GM12892 (cell line): ENCODE data around the gene DNAJC17.

Experiments
- POLR2A ChIP-seq: IDR thresholded peaks from 2 replicates; pipeline ENCODE4 v1.6.1; 2011; ENCODE audit warnings: low read depth, low read length, control low read depth
- POLR2AphosphoS5 ChIP-seq: IDR thresholded peaks from 2 replicates; pipeline ENCODE4 v1.6.1; 2011; ENCODE audit warnings: low read depth, low read length, control low read depth
- TAF1 ChIP-seq: IDR thresholded peaks from 2 replicates; pipeline ENCODE4 v1.6.1; 2011; ENCODE audit warnings: low read depth, mild to moderate bottlenecking, control low read depth, low read length, borderline replicate concordance

DNA sequence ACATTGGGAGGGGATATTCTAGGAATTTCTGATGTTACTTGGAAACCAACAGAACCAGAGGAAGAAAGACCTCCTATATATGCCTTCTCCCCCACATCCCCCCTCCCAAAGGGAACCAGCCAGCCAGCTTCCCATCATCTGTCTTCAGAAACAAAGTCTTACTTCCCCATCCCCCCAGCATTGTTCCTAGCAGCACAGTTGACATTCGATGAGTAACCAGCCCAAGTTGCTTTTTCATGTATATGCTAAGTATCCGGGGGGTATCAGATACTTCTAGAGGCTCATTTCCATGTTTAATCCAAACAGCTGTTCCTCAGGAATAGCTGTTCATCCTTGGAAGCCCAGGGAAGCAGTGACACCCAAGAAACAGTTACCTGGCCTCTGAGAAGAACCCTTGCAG, 68.2 kb downstream of the DNAJC17 start:
- TF ChIP-seq POLR2AphosphoS5 (no peak), POLR2A (no peak), TAF1 (no peak)
